Measurements from ENCODE around the gene SLC28A3.
A peak's percentile ranks its signal among the peaks of the same experiment; 100 is the strongest.

Gene SLC28A3

DNA sequence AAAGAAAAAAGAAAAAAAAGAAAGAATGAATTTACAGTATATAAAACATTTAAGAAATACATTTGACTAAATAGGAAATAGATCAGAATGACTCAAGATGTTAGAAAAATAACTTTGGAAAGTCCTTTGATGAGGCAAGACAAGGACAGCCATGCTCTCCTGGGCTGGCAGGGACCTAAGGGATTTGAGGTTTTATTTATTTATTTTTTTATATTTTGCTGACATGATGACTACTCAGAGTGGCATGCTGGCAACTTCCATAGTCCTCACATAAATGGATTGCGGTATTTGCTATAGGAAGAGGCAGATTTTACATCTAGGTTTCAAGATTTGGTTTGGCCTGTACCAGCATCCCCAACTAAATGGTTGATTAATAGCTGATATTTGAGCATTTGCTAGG lies 17.7 kb downstream of the SLC28A3 start:
- H3K9me3 Mint-ChIP-seq: no peaks in the 10 kb centered on the region
- no peaks in the 10 kb centered on the region for H3K36me3 Mint-ChIP-seq
- H3K4me3 Mint-ChIP-seq: no peak overlapping the region
- no peak for ATAC-seq
- H3K4me1 Mint-ChIP-seq: no peaks in the 10 kb centered on the region
- H3K27me3 Mint-ChIP-seq: peaks cover 11% of the 10 kb centered on the region
- H3K27ac Mint-ChIP-seq: no peak overlapping the region

DNA sequence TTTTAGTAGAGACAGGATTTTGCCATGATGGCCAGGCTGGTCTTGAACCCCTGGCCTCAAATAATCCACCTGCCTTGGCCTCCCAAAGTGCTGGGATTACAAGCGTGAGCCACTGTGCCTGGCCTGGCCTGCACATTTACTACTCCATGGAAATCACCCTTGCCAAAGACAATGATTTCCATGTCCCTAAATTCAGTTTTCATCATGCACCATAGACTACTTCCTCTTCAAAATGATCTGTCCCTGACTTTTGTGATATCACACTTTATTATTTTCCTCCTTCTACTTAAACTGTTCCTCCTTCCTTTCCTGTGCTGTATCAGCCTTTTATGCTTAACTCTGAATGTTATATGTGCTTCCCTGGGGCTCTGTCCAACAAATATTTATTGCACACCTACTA lies 20.3 kb downstream of the SLC28A3 start:
- Mint-ChIP-seq H3K4me1 (no peaks in the 10 kb centered on the region), H3K9me3 (no peaks in the 10 kb centered on the region), H3K27ac (no peak overlapping the region), H3K36me3 (no peaks in the 10 kb centered on the region), H3K4me3 (no peak overlapping the region), H3K27me3 (peaks cover 2% of the 10 kb centered on the region)
- no peak for ATAC-seq

GRCh38 chr9:84319632-84320031 lies 20.9 kb downstream of the SLC28A3 start:
- no peak for ATAC-seq
- H3K4me3 Mint-ChIP-seq: no peak overlapping the region
- no peaks in the 10 kb centered on the region for H3K9me3 Mint-ChIP-seq
- no peaks in the 10 kb centered on the region for H3K36me3 Mint-ChIP-seq
- H3K27ac Mint-ChIP-seq: no peak overlapping the region
- H3K27me3 Mint-ChIP-seq: no peaks in the 10 kb centered on the region
- no peaks in the 10 kb centered on the region for H3K4me1 Mint-ChIP-seq

GRCh38 chr9:84318981-84319380 lies 21.6 kb downstream of the SLC28A3 start:
- H3K27ac Mint-ChIP-seq: no peak overlapping the region
- no peak overlapping the region for H3K4me3 Mint-ChIP-seq
- H3K27me3 Mint-ChIP-seq: no peaks in the 10 kb centered on the region
- no peaks in the 10 kb centered on the region for H3K36me3 Mint-ChIP-seq
- no peaks in the 10 kb centered on the region for H3K4me1 Mint-ChIP-seq
- ATAC-seq: no peak
- no peaks in the 10 kb centered on the region for H3K9me3 Mint-ChIP-seq

DNA sequence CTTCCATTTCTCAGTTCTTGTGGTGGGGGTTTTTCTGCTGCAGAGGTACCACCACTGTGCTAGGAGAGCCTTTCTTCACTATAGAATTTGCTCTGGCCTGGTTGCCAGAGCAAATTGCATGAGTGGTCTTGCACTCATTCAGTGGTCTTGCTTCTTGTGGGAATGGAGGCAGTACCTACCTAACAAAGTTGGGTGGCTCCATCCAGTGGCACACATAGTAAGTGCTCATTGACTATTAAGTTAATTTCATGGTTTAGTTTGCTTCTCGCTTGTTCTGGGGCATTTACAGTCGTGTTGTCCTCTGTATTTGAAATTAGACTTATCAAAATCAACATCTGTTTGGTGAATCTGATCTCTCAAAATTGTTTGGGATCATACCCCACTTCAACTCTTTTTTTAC lies 23.0 kb downstream of the SLC28A3 start:
- Mint-ChIP-seq H3K4me3 (no peak overlapping the region), H3K36me3 (no peaks in the 10 kb centered on the region), H3K27me3 (no peaks in the 10 kb centered on the region), H3K27ac (no peak overlapping the region), H3K9me3 (no peaks in the 10 kb centered on the region), H3K4me1 (no peaks in the 10 kb centered on the region)
- ATAC-seq: no peak

GRCh38 chr9:84315278-84315877 lies 25.2 kb downstream of the SLC28A3 start:
- no peaks in the 10 kb centered on the region for H3K36me3 Mint-ChIP-seq
- peak; percentile 66 for ATAC-seq
- H3K9me3 Mint-ChIP-seq: no peaks in the 10 kb centered on the region
- H3K4me1 Mint-ChIP-seq: no peaks in the 10 kb centered on the region
- no peaks in the 10 kb centered on the region for H3K27me3 Mint-ChIP-seq
- H3K4me3 Mint-ChIP-seq: no peak overlapping the region
- H3K27ac Mint-ChIP-seq: no peak overlapping the region

- Mint-ChIP-seq H3K9me3 (no peaks in the 10 kb centered on the region), H3K4me1 (no peaks in the 10 kb centered on the region), H3K27ac (no peak overlapping the region), H3K4me3 (no peak overlapping the region), H3K36me3 (no peaks in the 10 kb centered on the region), H3K27me3 (no peaks in the 10 kb centered on the region)
- ATAC-seq: no peak
Observed at GRCh38 chr9:84314306-84314705, 26.3 kb downstream of the SLC28A3 start.

- Mint-ChIP-seq H3K4me1 (no peaks in the 10 kb centered on the region), H3K9me3 (no peaks in the 10 kb centered on the region), H3K4me3 (no peak overlapping the region), H3K27ac (no peak overlapping the region), H3K27me3 (no peaks in the 10 kb centered on the region), H3K36me3 (no peaks in the 10 kb centered on the region)
- no peak for ATAC-seq
Observed at GRCh38 chr9:84310883-84311282, 29.7 kb downstream of the SLC28A3 start.

GRCh38 chr9:84305497-84306131 lies 34.9 kb downstream of the SLC28A3 start:
- Mint-ChIP-seq H3K4me1 (no peaks in the 10 kb centered on the region), H3K9me3 (no peaks in the 10 kb centered on the region), H3K36me3 (no peaks in the 10 kb centered on the region), H3K4me3 (no peak overlapping the region), H3K27me3 (no peaks in the 10 kb centered on the region), H3K27ac (no peak overlapping the region)
- ATAC-seq: no peak

DNA sequence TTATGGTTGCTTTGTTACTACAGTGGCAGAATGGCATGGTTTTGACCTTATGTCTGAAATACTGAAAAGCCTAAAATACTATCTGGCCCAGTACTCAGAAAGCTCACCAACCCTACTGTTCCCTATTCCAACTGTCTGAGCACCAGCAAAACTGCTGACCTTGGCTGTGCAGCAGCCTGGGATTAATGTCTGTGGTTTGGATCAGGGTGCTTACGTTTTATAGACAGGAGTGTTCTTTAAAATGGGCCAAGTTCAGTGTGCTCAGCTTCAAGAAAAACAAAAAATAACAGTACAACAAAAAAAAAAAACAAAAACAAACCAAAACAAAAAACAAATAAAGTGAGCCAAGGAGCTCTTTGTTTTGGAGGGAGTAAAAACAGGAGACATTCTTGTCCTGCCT lies 36.4 kb downstream of the SLC28A3 start:
- Mint-ChIP-seq H3K4me3 (no peak overlapping the region), H3K9me3 (no peaks in the 10 kb centered on the region), H3K36me3 (no peaks in the 10 kb centered on the region), H3K27me3 (no peaks in the 10 kb centered on the region), H3K27ac (no peak overlapping the region), H3K4me1 (no peaks in the 10 kb centered on the region)
- ATAC-seq: no peak

DNA sequence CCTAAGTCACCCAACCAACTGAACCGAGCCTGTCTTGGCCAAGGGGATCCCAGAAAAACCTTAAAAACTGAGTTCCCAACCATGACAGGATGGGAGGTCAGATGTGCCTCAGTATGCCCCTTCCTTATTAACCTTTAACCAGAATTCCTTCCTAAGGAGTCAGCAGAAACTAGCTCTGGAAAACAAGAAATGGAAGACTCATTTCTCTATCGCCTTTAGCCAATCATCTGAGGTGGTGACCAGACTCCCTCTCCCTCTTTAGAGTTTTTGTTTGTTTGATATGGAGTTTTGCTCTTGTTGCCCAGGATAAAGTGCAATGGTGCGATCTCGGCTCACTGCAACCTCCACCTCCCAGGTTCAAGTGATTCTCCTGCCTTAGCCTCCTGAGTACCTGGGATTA lies 37.5 kb downstream of the SLC28A3 start:
- no peaks in the 10 kb centered on the region for H3K27me3 Mint-ChIP-seq
- no peaks in the 10 kb centered on the region for H3K4me1 Mint-ChIP-seq
- no peak overlapping the region for H3K27ac Mint-ChIP-seq
- H3K4me3 Mint-ChIP-seq: no peak overlapping the region
- H3K36me3 Mint-ChIP-seq: no peaks in the 10 kb centered on the region
- no peaks in the 10 kb centered on the region for H3K9me3 Mint-ChIP-seq
- ATAC-seq: no peak

DNA sequence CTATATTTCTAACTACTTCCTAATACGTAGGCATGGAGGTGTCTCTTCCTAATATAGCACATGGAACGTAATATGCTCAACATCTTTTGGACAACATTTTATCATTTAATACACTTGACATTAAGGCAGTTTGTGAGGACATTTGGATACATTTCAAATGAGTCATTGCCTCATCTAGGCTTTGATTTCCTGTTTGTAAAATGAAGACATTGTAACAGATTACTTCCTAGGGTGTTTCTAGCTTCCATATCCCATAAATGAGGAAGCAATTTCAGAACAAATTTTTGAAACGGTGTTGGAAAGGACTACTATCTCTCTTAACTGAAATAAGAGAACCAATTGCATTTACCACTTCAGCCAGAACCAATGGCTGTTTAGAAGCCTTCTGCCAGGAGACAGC lies 38.7 kb downstream of the SLC28A3 start:
- no peaks in the 10 kb centered on the region for H3K27me3 Mint-ChIP-seq
- no peaks in the 10 kb centered on the region for H3K36me3 Mint-ChIP-seq
- peaks cover 1% of the 10 kb centered on the region for H3K4me1 Mint-ChIP-seq
- H3K27ac Mint-ChIP-seq: no peak overlapping the region
- H3K9me3 Mint-ChIP-seq: no peaks in the 10 kb centered on the region
- no peak overlapping the region for H3K4me3 Mint-ChIP-seq
- ATAC-seq: no peak

- Mint-ChIP-seq H3K27ac (no peak overlapping the region), H3K4me3 (no peak overlapping the region), H3K27me3 (no peaks in the 10 kb centered on the region), H3K4me1 (peaks cover 17% of the 10 kb centered on the region), H3K9me3 (no peaks in the 10 kb centered on the region), H3K36me3 (no peaks in the 10 kb centered on the region)
- no peak for ATAC-seq
Observed at GRCh38 chr9:84300271-84300670, 40.3 kb downstream of the SLC28A3 start.

GRCh38 chr9:84297162-84297821 lies 43.3 kb downstream of the SLC28A3 start:
- peaks cover 38% of the 10 kb centered on the region for H3K4me1 Mint-ChIP-seq
- no peak overlapping the region for H3K4me3 Mint-ChIP-seq
- no peaks in the 10 kb centered on the region for H3K27me3 Mint-ChIP-seq
- peak overlapping the region; percentile 99 for H3K27ac Mint-ChIP-seq
- ATAC-seq: no peak
- H3K9me3 Mint-ChIP-seq: no peaks in the 10 kb centered on the region
- no peaks in the 10 kb centered on the region for H3K36me3 Mint-ChIP-seq

- no peaks in the 10 kb centered on the region for H3K36me3 Mint-ChIP-seq
- no peaks in the 10 kb centered on the region for H3K27me3 Mint-ChIP-seq
- peaks cover 41% of the 10 kb centered on the region for H3K4me1 Mint-ChIP-seq
- H3K9me3 Mint-ChIP-seq: no peaks in the 10 kb centered on the region
- peak overlapping the region; percentile 23 for H3K4me3 Mint-ChIP-seq
- peak overlapping the region; percentile 99 for H3K27ac Mint-ChIP-seq
- peak; percentile 69 for ATAC-seq
Observed at GRCh38 chr9:84296146-84296843, 44.3 kb downstream of the SLC28A3 start.
